ENCODE data around the gene PDE1C.
"Not testable (repeated sequence)": the region's sequence is repeated elsewhere in the genome, so short reads cannot be mapped to it uniquely, and the experiment has no call there.

Gene PDE1C

DNA sequence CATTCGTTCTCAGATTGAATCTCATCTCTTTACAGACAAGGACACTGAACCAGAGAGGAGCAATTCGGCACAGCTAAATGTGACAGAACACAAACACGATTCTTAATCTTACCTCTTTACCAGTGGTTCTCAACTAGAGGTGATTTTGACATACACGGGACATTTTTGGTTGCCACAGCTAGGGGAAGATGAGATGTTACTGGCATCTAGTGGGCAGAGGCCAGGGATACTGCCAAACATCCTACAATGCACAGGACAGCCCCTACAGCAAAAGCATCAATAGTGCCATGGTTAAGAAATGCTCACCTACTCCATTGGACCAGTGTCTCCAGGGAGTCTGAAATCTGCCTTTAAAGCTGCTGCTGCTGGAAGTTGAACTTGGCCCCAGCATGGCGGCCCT lies 27.3 kb downstream of the PDE1C start:
- DNase-seq: no peak

- DNase-seq: no peak
Observed at GRCh38 chr7:32039000-32039756, 31.0 kb downstream of the PDE1C start.

DNA sequence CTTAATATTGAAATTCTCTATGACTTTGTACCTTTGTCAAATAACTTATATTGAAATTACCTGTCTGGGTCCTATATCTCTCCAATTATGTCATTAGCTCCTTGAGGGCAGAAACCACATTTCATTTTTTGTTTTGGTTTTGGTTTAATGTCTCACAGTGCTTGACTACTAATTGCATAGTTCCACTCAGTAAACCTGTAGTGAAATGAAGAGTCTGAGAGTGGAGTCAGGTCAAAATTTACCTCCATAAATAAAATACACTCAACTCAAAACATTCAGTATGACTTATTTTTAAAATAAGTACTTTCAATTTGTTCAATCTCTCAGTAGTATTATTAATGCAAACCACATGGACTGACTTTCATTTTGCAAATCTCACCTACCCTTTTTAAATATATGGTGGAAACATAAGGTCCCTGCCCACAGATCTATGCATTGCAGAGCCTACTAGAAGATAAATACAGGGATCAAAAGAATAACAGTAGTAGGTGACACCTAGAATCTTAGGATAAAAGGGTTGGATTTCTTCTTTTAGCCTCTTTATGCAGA lies 32.5 kb downstream of the PDE1C start:
- DNase-seq: no peak

GRCh38 chr7:32036557-32036956 lies 33.6 kb downstream of the PDE1C start:
- no peak for DNase-seq

DNA sequence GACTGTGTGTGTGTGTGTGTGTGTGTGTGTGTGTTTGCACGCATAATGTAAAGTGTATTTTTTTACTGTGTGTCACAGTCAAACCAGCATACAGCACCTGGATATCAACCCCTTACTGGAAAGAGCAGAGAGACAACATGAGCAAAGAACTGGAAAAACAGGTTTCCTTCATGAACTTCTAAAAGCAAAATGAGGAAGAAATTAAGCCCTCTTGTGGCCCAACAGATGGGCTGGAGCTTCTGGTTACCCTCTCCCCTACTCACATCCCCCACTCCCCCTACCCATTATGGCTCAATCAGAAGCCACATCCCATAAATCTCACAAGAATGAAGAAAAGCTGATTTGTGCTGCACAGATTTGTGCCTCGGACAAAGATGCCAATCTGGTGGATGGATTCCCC lies 36.2 kb downstream of the PDE1C start:
- no peak for DNase-seq

DNA sequence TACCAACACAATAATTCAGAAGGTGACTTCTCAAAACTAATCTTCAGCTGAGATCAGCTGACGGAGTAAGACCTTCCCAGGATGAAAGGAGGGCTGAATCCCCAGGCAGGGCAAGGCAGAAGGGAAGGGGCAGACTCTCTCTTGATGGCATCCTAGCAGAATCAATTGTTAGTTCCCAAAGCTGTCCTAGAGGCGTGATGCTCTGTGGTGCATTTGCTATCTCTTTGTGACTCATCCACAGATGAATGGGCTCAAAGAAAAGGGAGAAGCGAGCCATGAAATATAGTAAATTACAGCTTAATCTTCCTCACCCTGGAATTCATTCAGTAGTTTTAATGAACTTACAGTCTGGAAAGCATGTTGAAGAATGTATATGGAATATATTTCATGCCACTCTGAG lies 37.2 kb downstream of the PDE1C start:
- no peak for DNase-seq

DNA sequence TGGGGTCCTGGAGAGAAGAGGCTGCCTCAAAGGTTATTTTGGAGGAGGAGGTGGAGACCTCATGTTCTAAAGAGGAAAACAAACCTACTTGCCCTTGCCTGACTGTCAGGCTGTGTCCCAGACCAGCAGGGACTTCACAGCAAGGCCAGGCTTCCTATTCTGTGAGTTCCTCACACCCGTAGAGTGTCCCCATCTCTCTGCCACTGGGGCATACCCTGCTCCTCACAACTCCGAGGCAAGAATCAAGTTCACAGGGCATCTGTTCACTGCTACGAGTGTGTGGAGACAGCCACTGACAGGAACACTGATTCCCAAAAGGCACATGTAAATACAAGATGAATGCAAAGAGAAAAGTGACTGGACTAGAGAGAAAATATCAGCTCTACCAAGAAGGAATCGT lies 38.0 kb downstream of the PDE1C start:
- no peak for DNase-seq

DNA sequence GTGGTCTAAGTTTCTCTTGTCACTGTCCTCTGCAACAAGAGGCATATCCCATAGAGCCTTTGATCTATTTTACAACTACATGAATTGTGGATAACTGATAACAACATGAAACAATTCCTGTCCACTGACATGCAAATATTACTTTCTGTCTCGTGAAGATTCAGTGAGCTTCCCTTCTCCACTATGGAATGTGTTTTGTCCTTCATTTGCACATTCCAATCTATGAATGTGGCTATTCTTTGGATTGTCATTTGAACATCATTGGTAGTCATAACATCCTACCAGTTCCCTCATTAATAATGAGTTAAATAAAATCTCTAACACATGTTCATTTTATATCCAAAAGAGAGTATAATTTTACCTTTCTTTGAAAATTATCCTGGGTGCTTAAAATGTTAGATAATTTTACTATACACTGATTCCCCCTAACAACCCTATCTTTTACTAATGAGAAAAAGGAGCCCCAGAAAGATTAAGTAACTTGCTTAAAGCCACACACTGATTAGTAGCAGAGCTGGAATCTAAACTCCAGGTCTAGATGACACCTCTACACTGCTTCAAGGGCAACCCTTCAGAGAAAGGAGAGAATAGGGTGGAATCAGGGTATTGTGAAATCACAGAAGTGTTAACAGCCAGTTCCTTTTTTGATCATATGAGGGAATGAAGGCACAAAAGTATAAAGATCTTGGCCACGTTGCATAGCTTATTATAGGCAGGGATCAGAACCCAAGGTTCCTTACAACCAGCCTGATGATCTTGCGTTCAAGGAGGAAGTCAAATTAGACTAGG lies 39.1 kb downstream of the PDE1C start:
- no peak for DNase-seq

- DNase-seq: no peak
Observed at GRCh38 chr7:32026083-32026425, 44.2 kb downstream of the PDE1C start.

DNA sequence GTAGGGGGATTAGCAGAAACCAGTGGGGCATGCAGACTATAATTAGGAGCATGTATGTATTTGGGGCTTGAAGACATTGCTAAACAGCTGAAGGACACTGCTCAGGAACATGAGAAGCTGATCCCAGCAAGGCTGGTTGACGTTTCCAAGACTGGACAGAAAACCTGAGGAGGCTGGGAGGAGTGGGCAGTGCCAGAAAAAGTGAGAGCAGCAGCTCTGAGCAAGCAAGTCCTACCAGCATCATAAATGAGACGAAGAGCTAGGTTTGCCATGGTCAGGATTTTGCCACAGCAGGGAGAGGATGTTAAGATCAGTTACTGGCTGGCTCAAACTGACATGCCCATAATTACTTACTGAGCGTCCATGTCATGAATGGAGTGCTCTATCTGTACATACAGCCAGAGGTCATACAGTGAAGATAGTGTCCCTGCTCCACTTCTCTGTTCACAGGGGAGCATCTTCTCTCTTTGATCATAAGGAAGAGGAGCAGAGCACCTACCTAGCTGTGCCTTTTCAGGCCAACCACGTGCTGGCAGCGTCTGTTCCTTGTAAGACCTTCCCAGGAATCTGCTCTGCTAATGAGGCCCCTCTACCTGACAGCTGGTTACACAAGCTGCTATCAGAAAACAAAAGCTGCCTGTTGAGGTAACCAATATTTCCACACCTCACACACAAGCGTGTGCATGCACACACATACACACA lies 44.7 kb downstream of the PDE1C start:
- DNase-seq: no peak

DNA sequence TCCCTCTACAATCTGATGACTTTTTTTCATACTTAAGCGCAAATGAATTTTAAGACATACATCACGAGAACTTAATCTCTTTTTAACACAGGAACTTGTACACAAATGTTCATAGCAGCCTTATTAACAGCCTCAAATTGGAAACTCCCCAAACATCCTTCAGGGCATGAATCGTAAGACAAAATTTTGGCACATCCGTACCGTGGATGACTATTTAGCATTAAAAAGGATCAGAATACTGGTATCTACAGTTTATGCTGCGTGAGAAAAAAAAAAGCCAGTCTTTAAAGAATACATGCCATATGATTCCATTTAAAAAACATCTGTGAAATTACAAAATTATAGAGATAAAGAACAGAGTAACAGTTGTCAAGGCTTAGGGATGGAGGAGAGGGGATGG lies 46.8 kb downstream of the PDE1C start:
- no peak for DNase-seq

- DNase-seq: no peak
Observed at GRCh38 chr7:32022966-32023365, 47.2 kb downstream of the PDE1C start.

DNA sequence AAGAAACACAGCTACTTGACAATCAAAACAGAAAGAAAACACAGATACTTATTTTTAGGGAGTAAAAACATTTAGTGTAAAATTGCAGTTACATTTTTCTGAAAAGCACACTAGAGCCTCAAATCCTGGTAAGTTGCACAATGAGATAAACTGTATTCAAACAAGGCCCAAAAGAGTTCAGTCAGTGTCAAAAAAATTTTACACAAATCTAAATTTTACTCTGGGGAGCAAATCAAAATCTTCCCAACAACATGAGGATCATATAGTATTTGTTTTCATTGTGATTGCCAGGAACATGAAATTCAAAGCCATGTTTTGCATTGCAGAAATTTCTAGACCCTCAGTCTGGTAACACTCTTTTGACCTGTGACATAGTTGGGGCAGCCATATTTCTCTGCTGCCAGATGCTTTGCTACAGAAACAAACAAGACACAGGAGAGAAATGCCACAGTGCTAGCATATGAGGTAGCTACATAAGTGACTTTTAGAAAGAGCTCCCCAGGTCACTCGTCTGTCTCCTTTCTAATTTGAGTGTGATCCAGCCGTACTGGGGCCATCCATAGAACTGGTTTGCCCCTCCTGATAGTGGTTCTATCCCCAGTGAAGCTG lies 49.6 kb downstream of the PDE1C start:
- DNase-seq: no peak

- no peak for DNase-seq
Observed at GRCh38 chr7:32018845-32019578, 51.2 kb downstream of the PDE1C start.

DNA sequence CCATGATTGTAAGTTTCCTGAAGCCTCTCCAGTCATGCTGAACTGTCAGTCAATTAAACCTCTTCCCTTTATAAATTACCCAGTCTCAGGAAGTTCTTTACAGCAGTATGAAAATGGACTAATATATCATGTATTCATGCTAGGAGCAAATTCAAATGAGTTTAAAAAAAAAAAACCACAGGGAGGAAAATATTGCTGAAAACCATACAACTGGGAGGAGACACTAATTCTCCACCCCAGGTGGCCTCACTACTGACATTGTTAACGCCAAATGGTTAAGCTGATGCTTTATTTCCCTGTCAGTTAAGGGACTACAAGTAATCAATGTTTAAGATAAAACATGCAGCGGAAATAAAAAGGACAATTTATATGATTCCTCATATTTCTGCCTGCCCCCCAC lies 55.1 kb downstream of the PDE1C start:
- no peak for DNase-seq

- DNase-seq: not testable (repeated sequence)
Observed at GRCh38 chr7:32013471-32013870, 56.7 kb downstream of the PDE1C start.

DNA sequence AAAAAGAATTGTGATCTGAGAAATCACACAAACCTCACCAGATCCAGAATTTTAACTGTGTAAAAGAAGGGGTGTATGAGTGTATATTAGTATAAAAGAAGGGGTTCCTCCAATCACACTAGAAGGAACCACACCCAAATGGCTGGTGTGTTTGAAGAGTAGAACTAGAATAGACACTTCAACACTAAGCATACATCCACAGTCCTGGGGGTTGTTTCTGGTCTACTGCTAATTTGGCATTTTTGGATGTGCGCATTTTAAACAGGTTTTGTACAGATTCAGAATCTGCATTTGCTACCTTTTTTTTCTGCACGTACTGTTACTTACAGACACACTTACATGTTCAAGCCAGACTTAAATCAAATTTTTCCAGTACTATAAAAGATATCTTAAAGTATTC lies 64.6 kb downstream of the PDE1C start:
- no peak for DNase-seq

- no peak for DNase-seq
Observed at GRCh38 chr7:32001948-32002347, 68.3 kb downstream of the PDE1C start.

GRCh38 chr7:31997423-31997822 lies 72.8 kb downstream of the PDE1C start:
- no peak for DNase-seq

DNA sequence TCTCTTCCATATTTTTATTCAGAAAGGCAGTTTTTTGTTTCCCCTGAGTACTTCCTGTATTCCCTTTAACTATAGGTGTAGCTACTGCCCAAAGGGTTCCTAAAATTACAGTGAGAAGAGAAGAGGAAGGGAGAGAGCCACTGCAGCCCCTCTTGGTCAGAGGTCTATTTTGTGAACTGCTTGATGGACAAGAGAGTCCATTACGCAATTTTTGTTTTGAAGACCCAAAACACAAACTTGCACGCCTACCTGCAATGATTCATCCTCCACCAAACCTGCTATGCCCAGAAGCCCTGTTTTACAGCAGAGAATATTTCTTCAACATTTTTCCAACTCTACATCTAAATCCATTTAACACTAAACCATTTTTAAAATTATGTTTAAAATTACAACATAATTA lies 75.1 kb downstream of the PDE1C start:
- no peak for DNase-seq

- no peak for DNase-seq
Observed at GRCh38 chr7:31991846-31992245, 78.4 kb downstream of the PDE1C start.

DNA sequence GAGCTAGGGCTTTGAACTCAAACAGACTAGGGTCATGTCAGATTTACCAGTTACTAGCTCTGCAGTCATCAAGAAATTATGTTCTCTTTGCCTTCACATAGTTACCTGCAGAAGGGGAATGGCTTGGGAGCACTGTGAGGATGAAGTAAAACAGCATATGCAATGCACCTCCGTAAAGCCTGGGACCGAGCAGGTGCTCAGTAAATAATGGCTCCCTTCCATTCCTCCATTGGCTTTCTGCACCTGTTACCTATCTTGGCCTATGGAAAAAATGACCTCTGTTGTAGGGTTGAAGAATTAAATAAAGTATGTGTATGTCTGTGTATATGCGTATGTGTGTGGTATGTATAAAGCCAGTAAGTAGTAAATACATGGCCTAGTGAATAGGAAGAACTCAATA lies 78.8 kb downstream of the PDE1C start:
- DNase-seq: no peak
